Measurements from ENCODE around the gene SAMD1. TPM values are rescaled to one million over a fixed set of nuclear protein-coding genes. Genes with fewer than 3 reads are reported as not detected.
A peak's percentile ranks its signal among the peaks of the same experiment; 100 is the strongest.

The SAMD1 gene
- total and polyA plus RNA-seq, 2 experiments from 2014 or later, result 32.2 to 69.0 TPM

DNA sequence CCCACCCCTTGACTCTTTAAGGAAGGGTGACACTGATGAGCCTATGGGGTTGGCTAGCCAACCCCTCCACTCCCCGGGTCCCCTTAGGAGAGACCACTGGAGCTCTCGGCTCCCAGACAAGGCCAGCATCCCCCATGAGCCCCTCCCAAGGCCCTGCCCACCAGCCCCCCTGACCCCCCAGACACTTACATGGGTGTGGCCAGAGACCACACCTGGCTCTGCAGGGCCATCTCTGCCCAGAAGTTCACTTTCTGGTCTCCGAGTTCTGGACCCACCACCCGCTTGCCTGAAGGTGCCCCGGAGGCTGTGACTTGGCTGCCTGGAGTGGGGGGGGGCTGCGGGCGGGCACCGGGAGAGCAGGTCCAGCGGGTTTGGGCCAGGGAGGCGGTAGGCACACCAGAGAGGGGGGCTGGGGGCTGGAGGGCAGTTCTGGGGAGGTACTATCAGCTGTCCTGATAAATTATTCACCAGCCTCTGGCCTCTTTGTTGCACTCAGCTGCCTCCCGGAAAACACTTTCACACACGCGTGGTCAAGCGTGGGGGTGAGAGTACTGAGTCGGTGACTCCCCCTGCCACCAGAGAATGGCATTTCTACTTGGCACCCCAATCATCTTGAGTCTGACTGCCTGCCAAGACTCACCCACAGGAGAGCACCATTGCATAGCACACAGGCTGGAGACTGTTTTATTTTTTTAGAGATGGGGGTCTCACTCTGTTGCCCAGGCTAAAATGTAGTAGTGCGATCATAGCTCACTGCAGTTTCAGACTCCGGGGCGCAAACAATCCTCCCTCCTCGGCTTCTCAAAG is 28.6 kb downstream of the SAMD1 start, which contains the start of gene PALM3:
Gene PALM3 (minus strand): TSS at position 326 of the 807 bp plus-strand sequence. CDS start 96 bp downstream, at position 230.
- Mint-ChIP-seq H3K36me3 (ENCODE audit: low read depth) (no peaks in the 10 kb centered on the region), H3K9me3 (no peaks in the 10 kb centered on the region), H3K4me1 (peaks cover 11% of the 10 kb centered on the region), H3K27me3 (ENCODE audit: insufficient read depth, low read depth, poor library complexity) (peaks cover 29% of the 10 kb centered on the region), H3K4me3 (no peak within 1 kb of the TSS), H3K27ac (no peak within 1 kb of the TSS)
- peak within 1 kb of the TSS; percentile 66; the same call in 1 of the 2 replicates for H2AFZ ChIP-seq
- no peak within 1 kb of the TSS for H3K27ac ChIP-seq (ENCODE audit: low read depth)
- 0 out of 2 replicates have a peak, but pooled peaks cover 5% of the 10 kb centered on the region for H3F3A ChIP-seq (replicated peaks; ENCODE audit: low read depth)
- no peak for DNase-seq (ENCODE audit: low spot score)
- H3K4me1 ChIP-seq (ENCODE audit: insufficient read depth), result peaks cover 8% of the 10 kb centered on the region; the same call in 1 of the 2 replicates
- TF ChIP-seq POLR2AphosphoS5 (IDR thresholded peaks at IDR 0.05; ENCODE audit: low read depth) (no peak), ZNF114 (CRISPR knock-in tag; IDR thresholded peaks at IDR 0.05) (no peak), STAT1 (IDR thresholded peaks at IDR 0.05; ENCODE audit: unreplicated experiment) (no peak), NANOG (IDR thresholded peaks at IDR 0.05; ENCODE audit: borderline replicate concordance) (no peak), EZH2 (IDR thresholded peaks at IDR 0.05; ENCODE audit: low read depth, unreplicated experiment) (no peak), CREB1 (CRISPR knock-in tag; IDR thresholded peaks at IDR 0.05; ENCODE audit: low read depth) (no peak), JUNB (IDR thresholded peaks at IDR 0.05; ENCODE audit: unreplicated experiment) (no peak), ZNF331 (CRISPR knock-in tag; IDR thresholded peaks at IDR 0.05; ENCODE audit: low read depth) (no peak), EZH2phosphoT487 (IDR thresholded peaks at IDR 0.05; ENCODE audit: unreplicated experiment) (no peak)
- TF ChIP-seq, protein P1, sequence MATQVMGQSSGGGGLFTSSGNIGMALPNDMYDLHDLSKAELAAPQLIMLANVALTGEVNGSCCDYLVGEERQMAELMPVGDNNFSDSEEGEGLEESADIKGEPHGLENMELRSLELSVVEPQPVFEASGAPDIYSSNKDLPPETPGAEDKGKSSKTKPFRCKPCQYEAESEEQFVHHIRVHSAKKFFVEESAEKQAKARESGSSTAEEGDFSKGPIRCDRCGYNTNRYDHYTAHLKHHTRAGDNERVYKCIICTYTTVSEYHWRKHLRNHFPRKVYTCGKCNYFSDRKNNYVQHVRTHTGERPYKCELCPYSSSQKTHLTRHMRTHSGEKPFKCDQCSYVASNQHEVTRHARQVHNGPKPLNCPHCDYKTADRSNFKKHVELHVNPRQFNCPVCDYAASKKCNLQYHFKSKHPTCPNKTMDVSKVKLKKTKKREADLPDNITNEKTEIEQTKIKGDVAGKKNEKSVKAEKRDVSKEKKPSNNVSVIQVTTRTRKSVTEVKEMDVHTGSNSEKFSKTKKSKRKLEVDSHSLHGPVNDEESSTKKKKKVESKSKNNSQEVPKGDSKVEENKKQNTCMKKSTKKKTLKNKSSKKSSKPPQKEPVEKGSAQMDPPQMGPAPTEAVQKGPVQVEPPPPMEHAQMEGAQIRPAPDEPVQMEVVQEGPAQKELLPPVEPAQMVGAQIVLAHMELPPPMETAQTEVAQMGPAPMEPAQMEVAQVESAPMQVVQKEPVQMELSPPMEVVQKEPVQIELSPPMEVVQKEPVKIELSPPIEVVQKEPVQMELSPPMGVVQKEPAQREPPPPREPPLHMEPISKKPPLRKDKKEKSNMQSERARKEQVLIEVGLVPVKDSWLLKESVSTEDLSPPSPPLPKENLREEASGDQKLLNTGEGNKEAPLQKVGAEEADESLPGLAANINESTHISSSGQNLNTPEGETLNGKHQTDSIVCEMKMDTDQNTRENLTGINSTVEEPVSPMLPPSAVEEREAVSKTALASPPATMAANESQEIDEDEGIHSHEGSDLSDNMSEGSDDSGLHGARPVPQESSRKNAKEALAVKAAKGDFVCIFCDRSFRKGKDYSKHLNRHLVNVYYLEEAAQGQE (IDR thresholded peaks at IDR 0.05; ENCODE audit: unreplicated experiment), result no peak
- TF ChIP-seq, protein P2, sequence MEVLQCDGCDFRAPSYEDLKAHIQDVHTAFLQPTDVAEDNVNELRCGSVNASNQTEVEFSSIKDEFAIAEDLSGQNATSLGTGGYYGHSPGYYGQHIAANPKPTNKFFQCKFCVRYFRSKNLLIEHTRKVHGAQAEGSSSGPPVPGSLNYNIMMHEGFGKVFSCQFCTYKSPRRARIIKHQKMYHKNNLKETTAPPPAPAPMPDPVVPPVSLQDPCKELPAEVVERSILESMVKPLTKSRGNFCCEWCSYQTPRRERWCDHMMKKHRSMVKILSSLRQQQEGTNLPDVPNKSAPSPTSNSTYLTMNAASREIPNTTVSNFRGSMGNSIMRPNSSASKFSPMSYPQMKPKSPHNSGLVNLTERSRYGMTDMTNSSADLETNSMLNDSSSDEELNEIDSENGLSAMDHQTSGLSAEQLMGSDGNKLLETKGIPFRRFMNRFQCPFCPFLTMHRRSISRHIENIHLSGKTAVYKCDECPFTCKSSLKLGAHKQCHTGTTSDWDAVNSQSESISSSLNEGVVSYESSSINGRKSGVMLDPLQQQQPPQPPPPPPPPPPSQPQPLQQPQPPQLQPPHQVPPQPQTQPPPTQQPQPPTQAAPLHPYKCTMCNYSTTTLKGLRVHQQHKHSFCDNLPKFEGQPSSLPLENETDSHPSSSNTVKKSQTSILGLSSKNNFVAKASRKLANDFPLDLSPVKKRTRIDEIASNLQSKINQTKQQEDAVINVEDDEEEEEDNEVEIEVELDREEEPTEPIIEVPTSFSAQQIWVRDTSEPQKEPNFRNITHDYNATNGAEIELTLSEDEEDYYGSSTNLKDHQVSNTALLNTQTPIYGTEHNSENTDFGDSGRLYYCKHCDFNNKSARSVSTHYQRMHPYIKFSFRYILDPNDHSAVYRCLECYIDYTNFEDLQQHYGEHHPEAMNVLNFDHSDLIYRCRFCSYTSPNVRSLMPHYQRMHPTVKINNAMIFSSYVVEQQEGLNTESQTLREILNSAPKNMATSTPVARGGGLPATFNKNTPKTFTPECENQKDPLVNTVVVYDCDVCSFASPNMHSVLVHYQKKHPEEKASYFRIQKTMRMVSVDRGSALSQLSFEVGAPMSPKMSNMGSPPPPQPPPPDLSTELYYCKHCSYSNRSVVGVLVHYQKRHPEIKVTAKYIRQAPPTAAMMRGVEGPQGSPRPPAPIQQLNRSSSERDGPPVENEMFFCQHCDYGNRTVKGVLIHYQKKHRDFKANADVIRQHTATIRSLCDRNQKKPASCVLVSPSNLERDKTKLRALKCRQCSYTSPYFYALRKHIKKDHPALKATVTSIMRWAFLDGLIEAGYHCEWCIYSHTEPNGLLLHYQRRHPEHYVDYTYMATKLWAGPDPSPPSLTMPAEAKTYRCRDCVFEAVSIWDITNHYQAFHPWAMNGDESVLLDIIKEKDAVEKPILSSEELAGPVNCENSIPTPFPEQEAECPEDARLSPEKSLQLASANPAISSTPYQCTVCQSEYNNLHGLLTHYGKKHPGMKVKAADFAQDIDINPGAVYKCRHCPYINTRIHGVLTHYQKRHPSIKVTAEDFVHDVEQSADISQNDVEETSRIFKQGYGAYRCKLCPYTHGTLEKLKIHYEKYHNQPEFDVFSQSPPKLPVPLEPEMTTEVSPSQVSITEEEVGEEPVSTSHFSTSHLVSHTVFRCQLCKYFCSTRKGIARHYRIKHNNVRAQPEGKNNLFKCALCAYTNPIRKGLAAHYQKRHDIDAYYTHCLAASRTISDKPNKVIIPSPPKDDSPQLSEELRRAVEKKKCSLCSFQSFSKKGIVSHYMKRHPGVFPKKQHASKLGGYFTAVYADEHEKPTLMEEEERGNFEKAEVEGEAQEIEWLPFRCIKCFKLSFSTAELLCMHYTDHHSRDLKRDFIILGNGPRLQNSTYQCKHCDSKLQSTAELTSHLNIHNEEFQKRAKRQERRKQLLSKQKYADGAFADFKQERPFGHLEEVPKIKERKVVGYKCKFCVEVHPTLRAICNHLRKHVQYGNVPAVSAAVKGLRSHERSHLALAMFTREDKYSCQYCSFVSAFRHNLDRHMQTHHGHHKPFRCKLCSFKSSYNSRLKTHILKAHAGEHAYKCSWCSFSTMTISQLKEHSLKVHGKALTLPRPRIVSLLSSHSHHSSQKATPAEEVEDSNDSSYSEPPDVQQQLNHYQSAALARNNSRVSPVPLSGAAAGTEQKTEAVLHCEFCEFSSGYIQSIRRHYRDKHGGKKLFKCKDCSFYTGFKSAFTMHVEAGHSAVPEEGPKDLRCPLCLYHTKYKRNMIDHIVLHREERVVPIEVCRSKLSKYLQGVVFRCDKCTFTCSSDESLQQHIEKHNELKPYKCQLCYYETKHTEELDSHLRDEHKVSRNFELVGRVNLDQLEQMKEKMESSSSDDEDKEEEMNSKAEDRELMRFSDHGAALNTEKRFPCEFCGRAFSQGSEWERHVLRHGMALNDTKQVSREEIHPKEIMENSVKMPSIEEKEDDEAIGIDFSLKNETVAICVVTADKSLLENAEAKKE (CRISPR knock-in tag; IDR thresholded peaks at IDR 0.05), result no peak
- TF ChIP-seq, protein P3, sequence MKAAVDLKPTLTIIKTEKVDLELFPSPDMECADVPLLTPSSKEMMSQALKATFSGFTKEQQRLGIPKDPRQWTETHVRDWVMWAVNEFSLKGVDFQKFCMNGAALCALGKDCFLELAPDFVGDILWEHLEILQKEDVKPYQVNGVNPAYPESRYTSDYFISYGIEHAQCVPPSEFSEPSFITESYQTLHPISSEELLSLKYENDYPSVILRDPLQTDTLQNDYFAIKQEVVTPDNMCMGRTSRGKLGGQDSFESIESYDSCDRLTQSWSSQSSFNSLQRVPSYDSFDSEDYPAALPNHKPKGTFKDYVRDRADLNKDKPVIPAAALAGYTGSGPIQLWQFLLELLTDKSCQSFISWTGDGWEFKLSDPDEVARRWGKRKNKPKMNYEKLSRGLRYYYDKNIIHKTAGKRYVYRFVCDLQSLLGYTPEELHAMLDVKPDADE (IDR thresholded peaks at IDR 0.05), result no peak
- TF ChIP-seq, protein P4, sequence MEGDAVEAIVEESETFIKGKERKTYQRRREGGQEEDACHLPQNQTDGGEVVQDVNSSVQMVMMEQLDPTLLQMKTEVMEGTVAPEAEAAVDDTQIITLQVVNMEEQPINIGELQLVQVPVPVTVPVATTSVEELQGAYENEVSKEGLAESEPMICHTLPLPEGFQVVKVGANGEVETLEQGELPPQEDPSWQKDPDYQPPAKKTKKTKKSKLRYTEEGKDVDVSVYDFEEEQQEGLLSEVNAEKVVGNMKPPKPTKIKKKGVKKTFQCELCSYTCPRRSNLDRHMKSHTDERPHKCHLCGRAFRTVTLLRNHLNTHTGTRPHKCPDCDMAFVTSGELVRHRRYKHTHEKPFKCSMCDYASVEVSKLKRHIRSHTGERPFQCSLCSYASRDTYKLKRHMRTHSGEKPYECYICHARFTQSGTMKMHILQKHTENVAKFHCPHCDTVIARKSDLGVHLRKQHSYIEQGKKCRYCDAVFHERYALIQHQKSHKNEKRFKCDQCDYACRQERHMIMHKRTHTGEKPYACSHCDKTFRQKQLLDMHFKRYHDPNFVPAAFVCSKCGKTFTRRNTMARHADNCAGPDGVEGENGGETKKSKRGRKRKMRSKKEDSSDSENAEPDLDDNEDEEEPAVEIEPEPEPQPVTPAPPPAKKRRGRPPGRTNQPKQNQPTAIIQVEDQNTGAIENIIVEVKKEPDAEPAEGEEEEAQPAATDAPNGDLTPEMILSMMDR (conservative IDR thresholded peaks at IDR 0.05; ENCODE audit: low read depth in 2 of 2), result no peak
- H3K79me2 ChIP-seq (replicated peaks; ENCODE audit: insufficient read depth), result no peaks in the 10 kb centered on the region
- H3K27me3 ChIP-seq (ENCODE audit: insufficient read depth), result peaks cover 25% of the 10 kb centered on the region
- H3K4me2 ChIP-seq, result no peak within 1 kb of the TSS
- no peaks in the 10 kb centered on the region for H3K36me3 ChIP-seq (ENCODE audit: insufficient read depth)
- no peak within 1 kb of the TSS for H3K4me3 ChIP-seq
- no peak for ATAC-seq
- H4K20me1 ChIP-seq (replicated peaks; ENCODE audit: insufficient read depth), result no peaks in the 10 kb centered on the region
- no peaks in the 10 kb centered on the region for H3K9me2 ChIP-seq (ENCODE audit: insufficient read depth)
